ENCODE results near the gene PRDM11.

Gene PRDM11

GRCh38 chr11:45171550-45171949 lies 25.1 kb downstream of the PRDM11 start:
- Histone ChIP-seq H4K20me1 (ENCODE audit: insufficient read depth, low read length) (no peaks in the 10 kb centered on the region), H3F3A (ENCODE audit: insufficient read depth, low read length) (no peaks in the 10 kb centered on the region), H3K27me3 (ENCODE audit: insufficient read depth, low read length) (no peaks in the 10 kb centered on the region), H3K4me2 (ENCODE audit: low read length) (no peak overlapping the region), H3K36me3 (ENCODE audit: insufficient read depth, low read length) (no peaks in the 10 kb centered on the region), H3K4me1 (ENCODE audit: insufficient read depth, low read length, severe bottlenecking) (no peaks in the 10 kb centered on the region), H3K9ac (ENCODE audit: low read length) (no peak overlapping the region), H2AFZ (ENCODE audit: low read length) (no peak overlapping the region), H3K27ac (ENCODE audit: low read depth, low read length, poor library complexity, severe bottlenecking) (no peak overlapping the region), H3K9me2 (ENCODE audit: low read depth, low read length) (no peaks in the 10 kb centered on the region), H3K79me2 (ENCODE audit: insufficient read depth, low read length) (no peaks in the 10 kb centered on the region), H3K4me3 (ENCODE audit: low read depth, low read length, poor library complexity, severe bottlenecking) (no peak overlapping the region), H3K9me3 (ENCODE audit: low read length) (no peaks in the 10 kb centered on the region)
- no peak for TF ChIP-seq EZH2 (IDR thresholded peaks at IDR 0.05; ENCODE audit: borderline replicate concordance, low read length)
- TF ChIP-seq, protein P1, sequence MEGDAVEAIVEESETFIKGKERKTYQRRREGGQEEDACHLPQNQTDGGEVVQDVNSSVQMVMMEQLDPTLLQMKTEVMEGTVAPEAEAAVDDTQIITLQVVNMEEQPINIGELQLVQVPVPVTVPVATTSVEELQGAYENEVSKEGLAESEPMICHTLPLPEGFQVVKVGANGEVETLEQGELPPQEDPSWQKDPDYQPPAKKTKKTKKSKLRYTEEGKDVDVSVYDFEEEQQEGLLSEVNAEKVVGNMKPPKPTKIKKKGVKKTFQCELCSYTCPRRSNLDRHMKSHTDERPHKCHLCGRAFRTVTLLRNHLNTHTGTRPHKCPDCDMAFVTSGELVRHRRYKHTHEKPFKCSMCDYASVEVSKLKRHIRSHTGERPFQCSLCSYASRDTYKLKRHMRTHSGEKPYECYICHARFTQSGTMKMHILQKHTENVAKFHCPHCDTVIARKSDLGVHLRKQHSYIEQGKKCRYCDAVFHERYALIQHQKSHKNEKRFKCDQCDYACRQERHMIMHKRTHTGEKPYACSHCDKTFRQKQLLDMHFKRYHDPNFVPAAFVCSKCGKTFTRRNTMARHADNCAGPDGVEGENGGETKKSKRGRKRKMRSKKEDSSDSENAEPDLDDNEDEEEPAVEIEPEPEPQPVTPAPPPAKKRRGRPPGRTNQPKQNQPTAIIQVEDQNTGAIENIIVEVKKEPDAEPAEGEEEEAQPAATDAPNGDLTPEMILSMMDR (IDR thresholded peaks at IDR 0.05; ENCODE audit: low read length), result no peak

DNA sequence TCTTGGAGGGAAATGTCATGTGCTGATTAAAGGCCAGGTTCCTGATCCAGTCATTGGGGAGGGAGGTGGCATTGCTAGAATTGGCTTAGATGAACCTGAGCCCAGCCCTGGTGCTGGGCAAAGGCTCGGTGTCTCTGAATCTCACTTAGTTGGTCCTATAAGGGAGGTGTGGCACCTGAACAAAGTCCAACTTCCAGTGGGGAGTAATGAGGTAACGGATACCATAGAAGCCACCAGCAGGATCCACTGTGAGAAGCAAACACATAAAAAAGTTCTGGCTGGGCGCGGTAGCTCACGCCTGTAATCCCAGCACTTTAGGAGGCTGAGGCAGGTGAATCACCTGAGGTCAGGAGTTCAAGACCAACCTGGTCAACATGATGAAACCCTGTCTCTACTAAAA lies 26.6 kb downstream of the PRDM11 start:
- no peak overlapping the region for H2AFZ ChIP-seq (ENCODE audit: low read length)
- H3K4me1 ChIP-seq (ENCODE audit: insufficient read depth, low read length, severe bottlenecking), result no peaks in the 10 kb centered on the region
- H3K9me2 ChIP-seq (ENCODE audit: low read depth, low read length), result no peaks in the 10 kb centered on the region
- H3K4me2 ChIP-seq (ENCODE audit: low read length), result no peak overlapping the region
- H3K27me3 ChIP-seq (ENCODE audit: insufficient read depth, low read length), result no peaks in the 10 kb centered on the region
- no peaks in the 10 kb centered on the region for H3K9me3 ChIP-seq (ENCODE audit: low read length)
- H4K20me1 ChIP-seq (ENCODE audit: insufficient read depth, low read length), result no peaks in the 10 kb centered on the region
- H3F3A ChIP-seq (ENCODE audit: insufficient read depth, low read length), result no peaks in the 10 kb centered on the region
- TF ChIP-seq EZH2 (IDR thresholded peaks at IDR 0.05; ENCODE audit: borderline replicate concordance, low read length), result no peak
- TF ChIP-seq, protein P1 (IDR thresholded peaks at IDR 0.05; ENCODE audit: low read length), result no peak
- no peak overlapping the region for H3K4me3 ChIP-seq (ENCODE audit: low read depth, low read length, poor library complexity, severe bottlenecking)
- no peaks in the 10 kb centered on the region for H3K36me3 ChIP-seq (ENCODE audit: insufficient read depth, low read length)
- H3K27ac ChIP-seq (ENCODE audit: low read depth, low read length, poor library complexity, severe bottlenecking), result no peak overlapping the region
- H3K79me2 ChIP-seq (ENCODE audit: insufficient read depth, low read length), result no peaks in the 10 kb centered on the region
- no peak overlapping the region for H3K9ac ChIP-seq (ENCODE audit: low read length)

- H3K27me3 ChIP-seq (ENCODE audit: insufficient read depth, low read length), result no peaks in the 10 kb centered on the region
- no peak for TF ChIP-seq EZH2 (IDR thresholded peaks at IDR 0.05; ENCODE audit: borderline replicate concordance, low read length)
- TF ChIP-seq, protein P1 (IDR thresholded peaks at IDR 0.05; ENCODE audit: low read length), result no peak
- no peak overlapping the region for H3K4me3 ChIP-seq (ENCODE audit: low read depth, low read length, poor library complexity, severe bottlenecking)
- H3K36me3 ChIP-seq (ENCODE audit: insufficient read depth, low read length), result no peaks in the 10 kb centered on the region
- no peak overlapping the region for H3K9ac ChIP-seq (ENCODE audit: low read length)
- H3K9me2 ChIP-seq (ENCODE audit: low read depth, low read length), result no peaks in the 10 kb centered on the region
- H2AFZ ChIP-seq (ENCODE audit: low read length), result no peak overlapping the region
- H3K4me2 ChIP-seq (ENCODE audit: low read length), result no peak overlapping the region
- H3K9me3 ChIP-seq (ENCODE audit: low read length), result no peaks in the 10 kb centered on the region
- H3K79me2 ChIP-seq (ENCODE audit: insufficient read depth, low read length), result no peaks in the 10 kb centered on the region
- no peaks in the 10 kb centered on the region for H3F3A ChIP-seq (ENCODE audit: insufficient read depth, low read length)
- no peaks in the 10 kb centered on the region for H4K20me1 ChIP-seq (ENCODE audit: insufficient read depth, low read length)
- H3K27ac ChIP-seq (ENCODE audit: low read depth, low read length, poor library complexity, severe bottlenecking), result no peak overlapping the region
- no peaks in the 10 kb centered on the region for H3K4me1 ChIP-seq (ENCODE audit: insufficient read depth, low read length, severe bottlenecking)
Observed at GRCh38 chr11:45174168-45174835, 27.9 kb downstream of the PRDM11 start.

Measured in OCI-LY1 (cell line).